AG04450 (cell line): ENCODE measurements around the gene CENPK. TPM values are rescaled to one million over a fixed set of nuclear protein-coding genes. Genes with fewer than 3 reads are reported as not detected.

Experiments used
- CTCF ChIA-PET: fragments of 300-600, 350-600 bp; formaldehyde crosslinking; extraction: SDS; loops from one replicate; lab custom pipeline; 2022; ENCODE audit warnings: antibody characterized with exemption, inconsistent platforms; lab: Charles Lee
- POLR2A ChIA-PET: fragments of 350-600 bp; formaldehyde crosslinking; extraction: SDS; loops from one replicate; lab custom pipeline; 2021; ENCODE audit warnings: antibody characterized with exemption, inconsistent platforms; lab: Yijun Ruan, JAX
- DNase-seq: peaks from one replicate; pipeline ENCODE4 v3.0.0-alpha.2; 2011; ENCODE audit warnings: low read depth, low spot score
- H3K27ac ChIP-seq: one replicate; pipeline ENCODE4 v1.5.1; 2012; ENCODE audit warnings: low read depth, low read length, control low read depth
- H3K27me3 ChIP-seq: one replicate; pipeline ENCODE4 v1.6.0; 2012; ENCODE audit warnings: low read length; ENCODE audit not compliant: control insufficient read depth, insufficient read depth
- H3K4me3 ChIP-seq: 2 replicates; pipeline ENCODE4 v1.5.1; 2011; ENCODE audit warnings: mild to moderate bottlenecking, low read depth, low read length, control low read depth
- H3K9me3 ChIP-seq: 2 replicates; pipeline ENCODE4 v1.5.1; 2012; ENCODE audit warnings: low read length; ENCODE audit not compliant: control insufficient read depth, insufficient read depth
- CTCF ChIP-seq: IDR thresholded peaks from 2 replicates; pipeline ENCODE4 v1.5.1; 2011; ENCODE audit warnings: low read depth, low read length, control low read depth, inconsistent platforms
- polyA plus RNA-seq: library from polyadenylated mRNA; depleted of rRNA; stranded (reverse); fragments of >200 nt; gene quantifications from 2 replicates; pipeline ENCODE4 v1.2.3, GENCODE V29; 2011

The CENPK gene
- polyA plus RNA-seq, 1 experiment = 6.4 TPM

- POLR2A ChIA-PET = no interaction called here
- no peak for TF ChIP-seq CTCF
- CTCF ChIA-PET = no interaction called here
- Histone ChIP-seq H3K4me3 (no peak overlapping the region), H3K9me3 (no peaks in the 10 kb centered on the region), H3K27ac (no peak overlapping the region), H3K27me3 (no peaks in the 10 kb centered on the region)
- peak; percentile 4 for DNase-seq
Measured at GRCh38 chr5:65577141-65577540, 14.2 kb upstream of the CENPK start.

GRCh38 chr5:65570598-65571226 lies 7.7 kb upstream of the CENPK start:
- H3K4me3 ChIP-seq = no peak overlapping the region
- no peak for DNase-seq
- H3K9me3 ChIP-seq = no peaks in the 10 kb centered on the region
- TF ChIP-seq CTCF = no peak
- no peak overlapping the region for H3K27ac ChIP-seq
- no peaks in the 10 kb centered on the region for H3K27me3 ChIP-seq
- POLR2A ChIA-PET = no interaction called here
- CTCF ChIA-PET = no interaction called here

GRCh38 chr5:65566505-65566904 lies 3.5 kb upstream of the CENPK start:
- ChIA-PET CTCF (no interaction called here), POLR2A (no interaction called here)
- no peak for TF ChIP-seq CTCF
- no peak overlapping the region for H3K27ac ChIP-seq
- no peaks in the 10 kb centered on the region for H3K9me3 ChIP-seq
- DNase-seq = no peak
- H3K4me3 ChIP-seq = no peak overlapping the region
- no peaks in the 10 kb centered on the region for H3K27me3 ChIP-seq

- no peaks in the 10 kb centered on the region for H3K9me3 ChIP-seq
- DNase-seq = no peak
- H3K27me3 ChIP-seq = no peaks in the 10 kb centered on the region
- no peak for TF ChIP-seq CTCF
- H3K4me3 ChIP-seq = peak overlapping the region; percentile 96
- ChIA-PET POLR2A (no interaction called here), CTCF (interaction anchor here (0.6 to 1.5 kb wide), 2 partner anchors 18 to 56 kb away, joined by 3 to 6 read pairs; no protein-coding TSS in a partner anchor)
- H3K27ac ChIP-seq = peak overlapping the region; percentile 93
Measured at GRCh38 chr5:65563777-65564176, 809 bp upstream of the CENPK start.

- Histone ChIP-seq H3K9me3 (no peaks in the 10 kb centered on the region), H3K4me3 (no peak overlapping the region), H3K27ac (no peak overlapping the region), H3K27me3 (no peaks in the 10 kb centered on the region)
- no peak for TF ChIP-seq CTCF
- DNase-seq = no peak
- ChIA-PET POLR2A (no interaction called here), CTCF (no interaction called here)
Measured at GRCh38 chr5:65556718-65557117, 6.2 kb downstream of the CENPK start.
